ENCODE data around the gene TMEM263.
"Not testable (repeated sequence)": the region's sequence is repeated elsewhere in the genome, so short reads cannot be mapped to it uniquely, and the experiment has no call there.

Gene TMEM263

DNA sequence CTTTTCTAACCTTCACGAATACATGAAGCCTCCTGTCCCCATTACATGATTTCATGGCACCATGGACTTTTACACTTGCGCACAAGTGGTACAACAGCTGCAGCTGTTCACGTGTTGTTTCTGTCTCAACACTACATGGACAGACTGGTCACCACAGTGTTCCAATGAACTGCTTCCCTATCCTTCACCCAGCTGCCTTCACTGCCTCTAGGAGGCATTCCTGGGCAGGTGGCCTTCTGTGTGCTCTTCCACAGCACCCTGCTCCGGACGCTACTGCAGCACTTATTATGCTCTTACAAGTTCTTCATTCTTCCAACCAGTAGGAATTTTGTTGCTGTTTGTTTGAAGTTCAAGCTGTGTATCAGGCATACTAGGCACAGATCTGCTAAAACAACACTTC lies 29.8 kb downstream of the TMEM263 start:
- Mint-ChIP-seq H3K27ac (no peak overlapping the region), H3K36me3 (peaks cover 28 to 34% of the 10 kb centered on the region in 2 donors), H3K4me1 (peaks cover 31 to 40% of the 10 kb centered on the region in 2 donors), H3K9me3 (peaks cover 17 to 20% of the 10 kb centered on the region in 2 donors), H3K27me3 (no peaks in the 10 kb centered on the region), H3K4me3 (peak overlapping the region in 1 of 2 donors; percentile 0)
- ATAC-seq (replicated peaks) (no peak), DNase-seq (no peak)

DNA sequence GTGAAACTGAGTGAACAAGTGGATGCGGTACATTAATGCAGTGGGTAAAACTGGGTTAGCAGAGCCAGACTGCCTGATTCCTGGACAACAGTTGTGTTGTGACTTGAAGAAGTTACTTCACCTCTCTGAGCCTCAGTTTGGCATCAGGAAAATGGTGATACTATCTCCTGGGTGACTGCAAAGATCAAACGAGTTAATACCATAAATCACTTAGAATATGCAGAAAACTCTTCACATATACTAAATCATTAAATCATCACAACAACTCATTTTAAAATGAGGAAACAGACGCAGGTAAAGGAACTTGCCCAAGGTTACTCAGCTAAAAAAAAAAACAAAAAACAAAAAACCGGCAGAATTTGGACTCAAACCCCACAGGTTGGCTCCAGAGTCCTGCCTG lies 30.4 kb downstream of the TMEM263 start:
- peak overlapping the region; percentile 99 for H3K4me3 Mint-ChIP-seq
- peaks cover 28 to 34% of the 10 kb centered on the region in 2 donors for H3K36me3 Mint-ChIP-seq
- ATAC-seq (replicated peaks) (no peak), DNase-seq (no peak)
- H3K4me1 Mint-ChIP-seq, result peaks cover 31 to 40% of the 10 kb centered on the region in 2 donors
- no peak overlapping the region for H3K27ac Mint-ChIP-seq
- peaks cover 17 to 20% of the 10 kb centered on the region in 2 donors for H3K9me3 Mint-ChIP-seq
- no peaks in the 10 kb centered on the region for H3K27me3 Mint-ChIP-seq

DNA sequence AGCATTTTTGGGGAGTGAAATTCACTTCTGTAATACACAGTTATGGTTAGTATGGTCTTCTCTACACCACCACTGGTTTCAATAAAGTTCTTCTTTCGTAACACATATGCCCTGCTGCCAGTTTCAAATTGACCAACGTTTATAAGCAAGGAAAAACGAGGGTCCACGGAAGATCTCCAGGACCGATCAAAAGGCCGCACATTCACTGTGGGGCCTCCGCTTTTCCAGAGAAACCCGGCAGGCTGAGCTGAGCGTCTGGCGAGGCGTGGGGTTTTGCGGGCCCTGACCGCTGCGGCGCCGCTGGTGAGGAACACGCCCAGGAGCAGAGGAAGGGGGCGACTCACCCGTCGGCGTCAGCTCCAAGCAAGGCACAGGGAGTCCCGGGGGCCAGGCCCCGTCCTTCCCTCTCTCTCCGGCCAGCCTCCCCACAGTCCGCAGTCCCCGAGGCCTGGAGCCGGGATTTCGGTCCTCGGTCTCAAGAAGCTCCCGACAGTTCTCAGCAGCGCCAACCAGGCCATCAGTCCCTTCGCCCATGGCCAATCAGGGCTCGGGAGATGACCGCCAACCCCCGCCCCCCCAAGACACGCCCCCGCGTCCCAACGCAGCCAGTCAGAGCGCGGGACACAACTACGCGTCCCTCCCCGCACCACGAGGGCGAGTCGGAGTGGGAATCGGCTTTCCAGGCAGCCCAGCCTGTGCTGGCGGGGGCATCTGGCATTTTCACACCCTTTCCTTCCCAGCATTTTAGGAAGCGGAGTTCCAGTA lies 31.1 kb downstream of the TMEM263 start, which contains the start of gene MTERF2:
Gene MTERF2 (minus strand): TSS at position 522 of the 765 bp plus-strand sequence. CDS start 8,432 bp downstream, outside the sequence.
- Mint-ChIP-seq H3K27me3 (no peaks in the 10 kb centered on the region), H3K9me3 (peaks cover 17 to 20% of the 10 kb centered on the region in 2 donors), H3K27ac (peak within 1 kb of the TSS; percentile 96), H3K4me1 (peaks cover 31 to 40% of the 10 kb centered on the region in 2 donors), H3K36me3 (peaks cover 28 to 36% of the 10 kb centered on the region in 2 donors), H3K4me3 (peak within 1 kb of the TSS; percentile 99)
- peak; percentile 98 for ATAC-seq (replicated peaks)
- DNase-seq, result peak; percentile 64

GRCh38 chr12:106987846-106988245 lies 32.1 kb downstream of the TMEM263 start:
- no peak for DNase-seq
- Mint-ChIP-seq H3K36me3 (peaks cover 25 to 33% of the 10 kb centered on the region in 2 donors), H3K27me3 (no peaks in the 10 kb centered on the region), H3K4me1 (peaks cover 31 to 40% of the 10 kb centered on the region in 2 donors), H3K4me3 (peak overlapping the region; percentile 99), H3K9me3 (peaks cover 17 to 20% of the 10 kb centered on the region in 2 donors), H3K27ac (no peak overlapping the region)
- ATAC-seq (replicated peaks), result no peak

DNA sequence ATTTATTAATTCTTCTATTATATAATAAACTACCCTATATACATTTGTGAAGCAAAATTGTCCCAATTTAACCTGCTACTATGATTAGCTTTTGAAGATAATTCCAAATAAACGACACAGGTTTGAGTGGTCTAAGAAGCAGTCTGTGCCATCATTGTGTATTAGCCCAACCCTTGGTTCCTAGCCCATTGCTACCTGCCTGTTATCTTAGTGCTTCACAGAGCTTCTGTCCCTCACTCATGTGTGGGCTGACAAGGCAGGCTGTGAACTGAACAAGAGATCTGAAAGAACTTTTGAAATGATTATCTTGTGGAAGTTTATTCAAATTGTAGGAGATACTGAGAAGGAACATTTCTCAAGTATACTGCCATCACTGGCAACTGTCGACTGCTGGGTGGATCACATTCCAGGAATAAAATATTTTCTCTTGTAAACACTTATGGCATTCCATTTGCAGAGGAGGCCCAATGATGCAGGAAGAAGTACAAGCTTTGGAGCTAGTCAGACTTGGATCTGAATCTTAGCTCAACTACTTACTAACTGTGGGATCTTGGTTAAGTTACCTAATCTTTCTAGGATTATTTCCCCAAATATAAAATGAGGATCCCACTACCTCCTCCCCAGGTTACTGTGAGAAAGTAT lies 39.0 kb downstream of the TMEM263 start:
- H3K27me3 Mint-ChIP-seq, result no peaks in the 10 kb centered on the region
- no peak overlapping the region for H3K4me3 Mint-ChIP-seq
- no peaks in the 10 kb centered on the region for H3K4me1 Mint-ChIP-seq
- H3K36me3 Mint-ChIP-seq, result peaks cover 16 to 23% of the 10 kb centered on the region in 2 donors
- no peak overlapping the region for H3K27ac Mint-ChIP-seq
- peaks cover 2 to 3% of the 10 kb centered on the region in 2 donors for H3K9me3 Mint-ChIP-seq
- DNase-seq, result no peak
- no peak for ATAC-seq (replicated peaks)

- not testable (repeated sequence) for DNase-seq; H3K27me3 Mint-ChIP-seq; H3K9me3 Mint-ChIP-seq; H3K4me1 Mint-ChIP-seq; H3K4me3 Mint-ChIP-seq; ATAC-seq (replicated peaks); H3K27ac Mint-ChIP-seq
- peaks cover 21 to 27% of the 10 kb centered on the region in 2 donors for H3K36me3 Mint-ChIP-seq
These were observed 40.4 kb downstream of the TMEM263 start for GRCh38 chr12:106996102-106996501.

- Mint-ChIP-seq H3K27me3 (no peaks in the 10 kb centered on the region), H3K4me1 (no peaks in the 10 kb centered on the region), H3K36me3 (peaks cover 26 to 33% of the 10 kb centered on the region in 2 donors), H3K9me3 (peaks cover 3 to 4% of the 10 kb centered on the region in 2 donors), H3K4me3 (no peak overlapping the region), H3K27ac (no peak overlapping the region)
- ATAC-seq (replicated peaks), result no peak
- no peak for DNase-seq
These were observed 42.2 kb downstream of the TMEM263 start for GRCh38 chr12:106997916-106998315.

GRCh38 chr12:106999446-106999845 lies 43.7 kb downstream of the TMEM263 start:
- no peaks in the 10 kb centered on the region for H3K27me3 Mint-ChIP-seq
- peaks cover 3 to 4% of the 10 kb centered on the region in 2 donors for H3K9me3 Mint-ChIP-seq
- H3K36me3 Mint-ChIP-seq, result peaks cover 26 to 33% of the 10 kb centered on the region in 2 donors
- H3K4me3 Mint-ChIP-seq, result no peak overlapping the region
- no peaks in the 10 kb centered on the region for H3K4me1 Mint-ChIP-seq
- DNase-seq (no peak), ATAC-seq (replicated peaks) (no peak)
- no peak overlapping the region for H3K27ac Mint-ChIP-seq

- H3K4me3 Mint-ChIP-seq; ATAC-seq (replicated peaks); H3K27ac Mint-ChIP-seq; H3K4me1 Mint-ChIP-seq; H3K9me3 Mint-ChIP-seq; DNase-seq; H3K27me3 Mint-ChIP-seq: not testable (repeated sequence)
- H3K36me3 Mint-ChIP-seq, result peaks cover 16 to 22% of the 10 kb centered on the region in 2 donors
These were observed 47.0 kb downstream of the TMEM263 start for GRCh38 chr12:107002665-107003064.

- Mint-ChIP-seq H3K36me3 (peaks cover 6 to 11% of the 10 kb centered on the region in 2 donors), H3K9me3 (peaks cover 0 to 5% of the 10 kb centered on the region in 2 donors), H3K27me3 (no peaks in the 10 kb centered on the region), H3K27ac (no peak overlapping the region), H3K4me3 (no peak overlapping the region), H3K4me1 (no peaks in the 10 kb centered on the region)
- ATAC-seq (replicated peaks) (no peak), DNase-seq (no peak)
These were observed 51.7 kb downstream of the TMEM263 start for GRCh38 chr12:107007411-107007810.

DNA sequence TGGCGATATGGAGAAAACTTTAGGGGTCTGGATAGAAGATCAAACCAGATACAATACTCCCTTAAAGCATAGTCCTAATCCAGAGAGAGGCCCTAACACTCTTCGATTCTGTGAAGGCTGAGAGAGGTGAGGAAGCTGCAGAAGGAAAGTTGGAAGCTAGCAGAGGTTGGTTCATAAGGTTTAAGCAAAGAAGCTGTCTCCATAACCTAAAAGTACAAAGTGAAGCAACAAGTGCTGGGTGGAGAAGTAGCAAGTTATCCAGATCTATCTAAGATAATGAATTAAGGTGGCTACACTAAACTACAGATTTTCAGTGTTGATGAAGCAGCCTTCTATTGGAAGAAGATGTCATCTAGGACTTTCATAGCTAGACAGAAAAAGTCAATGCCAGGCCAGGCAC lies 55.8 kb downstream of the TMEM263 start:
- H3K27me3 Mint-ChIP-seq, result no peaks in the 10 kb centered on the region
- peaks cover 0 to 2% of the 10 kb centered on the region in 2 donors for H3K9me3 Mint-ChIP-seq
- H3K36me3 Mint-ChIP-seq, result peaks cover 6 to 10% of the 10 kb centered on the region in 2 donors
- DNase-seq (no peak), ATAC-seq (replicated peaks) (no peak)
- no peak overlapping the region for H3K4me3 Mint-ChIP-seq
- no peaks in the 10 kb centered on the region for H3K4me1 Mint-ChIP-seq
- no peak overlapping the region for H3K27ac Mint-ChIP-seq

DNA sequence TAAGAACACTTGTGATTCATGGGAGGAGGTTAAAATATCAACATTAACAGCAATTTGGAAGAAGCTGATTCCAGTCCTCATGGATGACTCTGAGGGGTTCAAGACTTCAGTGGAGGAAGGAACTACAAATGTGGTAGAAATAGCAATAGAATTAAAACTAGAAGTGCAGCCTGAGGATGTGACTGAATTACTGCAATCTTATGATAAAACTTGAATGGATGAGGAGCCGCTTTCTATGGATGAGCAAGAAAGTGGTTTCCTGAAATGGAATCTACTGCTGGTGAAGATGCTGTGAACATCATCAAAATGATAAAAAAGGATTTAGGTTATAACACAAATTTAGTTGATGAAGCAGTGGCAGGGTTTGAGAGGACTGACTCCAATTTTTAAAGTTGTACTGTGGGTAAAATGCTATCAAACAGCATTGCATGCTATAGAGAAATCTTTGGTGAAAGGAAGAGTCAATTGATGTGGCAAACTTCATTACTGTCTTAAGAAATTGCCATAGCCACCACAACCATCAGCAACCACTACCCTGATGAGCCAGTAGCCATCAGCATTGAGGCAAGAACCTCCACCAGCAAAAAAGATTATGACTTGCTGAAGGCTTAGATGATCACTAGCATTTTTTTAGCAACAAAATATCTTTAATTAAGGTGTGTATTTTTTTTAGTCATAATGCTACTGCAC lies 57.2 kb downstream of the TMEM263 start:
- H3K27me3 Mint-ChIP-seq, result no peaks in the 10 kb centered on the region
- no peaks in the 10 kb centered on the region for H3K4me1 Mint-ChIP-seq
- peaks cover 10 to 17% of the 10 kb centered on the region in 2 donors for H3K36me3 Mint-ChIP-seq
- DNase-seq (no peak), ATAC-seq (replicated peaks) (no peak)
- no peak overlapping the region for H3K4me3 Mint-ChIP-seq
- H3K27ac Mint-ChIP-seq, result no peak overlapping the region
- H3K9me3 Mint-ChIP-seq, result peaks cover 0 to 2% of the 10 kb centered on the region in 2 donors

DNA sequence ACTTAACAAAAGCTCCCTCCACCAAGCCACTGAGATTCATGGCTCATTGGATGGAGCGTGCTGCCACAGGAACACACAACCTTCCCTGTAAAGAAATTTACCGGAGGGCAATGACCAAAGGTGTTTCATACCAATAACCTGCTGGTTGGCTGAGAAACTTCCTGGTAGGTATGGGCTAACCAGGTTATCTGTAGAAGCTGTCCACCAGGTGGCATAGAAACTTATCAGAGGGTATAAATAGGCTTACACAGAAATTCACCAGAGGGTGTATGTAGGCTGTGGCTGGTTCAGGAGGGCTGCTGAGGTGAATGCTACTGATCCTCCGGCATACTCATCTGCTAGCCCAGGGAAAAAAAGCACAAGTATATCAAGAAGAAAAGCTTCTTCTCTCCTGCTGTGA lies 58.3 kb downstream of the TMEM263 start:
- H3K27me3 Mint-ChIP-seq, result no peaks in the 10 kb centered on the region
- peaks cover 7 to 12% of the 10 kb centered on the region in 2 donors for H3K36me3 Mint-ChIP-seq
- H3K4me3 Mint-ChIP-seq, result no peak overlapping the region
- H3K4me1 Mint-ChIP-seq, result no peaks in the 10 kb centered on the region
- ATAC-seq (replicated peaks) (peak in 1 of 2 donors; percentile 59), DNase-seq (no peak)
- no peak overlapping the region for H3K27ac Mint-ChIP-seq
- no peaks in the 10 kb centered on the region for H3K9me3 Mint-ChIP-seq

DNA sequence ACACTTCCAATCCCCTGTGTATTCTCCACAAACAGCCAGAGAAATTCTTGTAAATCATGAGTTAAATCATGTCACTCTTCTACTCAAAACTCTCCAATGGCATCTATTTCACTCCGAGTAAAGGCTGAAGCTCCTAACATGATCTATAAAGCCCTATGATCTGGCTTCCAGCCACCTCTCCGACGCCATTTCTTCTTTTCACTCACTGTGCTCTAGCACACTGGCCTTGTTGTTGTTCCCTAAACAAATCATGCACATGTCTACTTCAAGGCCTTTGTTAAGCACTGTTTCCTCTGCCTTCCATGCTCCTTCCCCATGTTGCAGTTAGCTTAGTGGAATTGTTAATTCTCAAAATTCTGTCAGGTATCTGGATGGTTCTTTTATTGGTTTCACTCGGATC lies 61.3 kb downstream of the TMEM263 start:
- no peak for ATAC-seq (replicated peaks)
- Mint-ChIP-seq H3K4me1 (peaks cover 0 to 1% of the 10 kb centered on the region in 2 donors), H3K27ac (no peak overlapping the region), H3K27me3 (no peaks in the 10 kb centered on the region), H3K9me3 (no peaks in the 10 kb centered on the region), H3K4me3 (no peak overlapping the region), H3K36me3 (peaks cover 21 to 23% of the 10 kb centered on the region in 2 donors)
- DNase-seq, result no peak
